ENCODE results near the gene MAG.

MAG gene

DNA sequence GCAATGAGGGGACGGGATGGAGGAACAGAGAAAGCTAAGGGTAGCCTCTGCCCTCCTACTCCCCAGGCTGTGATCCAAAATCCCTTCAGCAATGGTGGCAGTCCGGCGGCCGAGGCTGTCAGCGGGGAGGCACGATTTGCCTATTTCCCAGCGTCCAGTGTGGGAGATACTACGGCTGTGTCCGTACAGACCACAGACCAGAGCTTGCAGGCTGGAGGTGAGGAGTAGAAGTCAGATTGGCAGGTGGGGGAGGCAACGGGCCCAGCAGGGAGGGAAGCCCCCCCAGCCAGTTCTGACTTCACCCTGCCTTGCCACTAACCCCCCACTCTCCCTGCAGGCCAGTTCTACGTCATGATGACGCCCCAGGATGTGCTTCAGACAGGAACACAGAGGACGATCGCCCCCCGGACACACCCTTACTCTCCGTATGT, 21.6 kb upstream of the MAG start:
- Histone ChIP-seq H3K36me3 (ENCODE audit: control insufficient read depth in 2 of 2, insufficient read depth in 1 of 2, low read length in 2 of 2) (peaks cover 62 to 68% of the 10 kb centered on the region in 2 experiments), H3K4me1 (ENCODE audit: control insufficient read depth, insufficient read depth, low read length) (peaks cover 20% of the 10 kb centered on the region), H3K4me3 (ENCODE audit: low read depth, low read length) (no peak overlapping the region), H3K9me3 (ENCODE audit: control insufficient read depth, insufficient read depth, low read depth, low read length) (no peaks in the 10 kb centered on the region), H3K27ac (ENCODE audit: extremely low read depth, low read depth, low read length) (peak overlapping the region; percentile 100; the same call in 1 of the 2 replicates)
- TF ChIP-seq ZNF707 (tag by site-specific recombination; IDR thresholded peaks at IDR 0.05) (no peak), KLF16 (tag by site-specific recombination; IDR thresholded peaks at IDR 0.05) (no peak), ZNF426 (tag by site-specific recombination; IDR thresholded peaks at IDR 0.05) (no peak), ZBTB17 (tag by site-specific recombination; IDR thresholded peaks at IDR 0.05) (0 out of 2 replicates have a peak, but pooled peaks have one; percentile 6), ZNF529 (tag by site-specific recombination; IDR thresholded peaks at IDR 0.05; ENCODE audit: insufficient replicate concordance) (no peak)
- CTCF ChIA-PET = interaction anchor here (0.7 to 2.5 kb wide), 20 partner anchors 10 to 337 kb away, joined by 3 to 21 read pairs (median 4); partner anchors contain the start of gene HAMP
- POLR2A ChIA-PET = interaction anchor here (1.4 to 2.5 kb wide), 3 partner anchors 10 to 129 kb away, joined by 3 to 17 read pairs (median 3); no protein-coding TSS in a partner anchor

- TF ChIP-seq ZBTB20 (tag by site-specific recombination; IDR thresholded peaks at IDR 0.05) (no peak), KLF9 (tag by site-specific recombination; IDR thresholded peaks at IDR 0.05; ENCODE audit: low read depth) (no peak), ZNF37A (tag by site-specific recombination; IDR thresholded peaks at IDR 0.05) (no peak), FEZF1 (tag by site-specific recombination; IDR thresholded peaks at IDR 0.05) (no peak), ZNF221 (tag by site-specific recombination; IDR thresholded peaks at IDR 0.05; ENCODE audit: borderline replicate concordance) (no peak), HOXD13 (CRISPR knock-in tag; IDR thresholded peaks at IDR 0.05; ENCODE audit: borderline replicate concordance) (no peak), ZNF555 (tag by site-specific recombination; conservative IDR thresholded peaks at IDR 0.05) (no peak), ZFP41 (tag by site-specific recombination; IDR thresholded peaks at IDR 0.05; ENCODE audit: borderline replicate concordance) (no peak), ZNF473 (tag by site-specific recombination; IDR thresholded peaks at IDR 0.05) (no peak), ZNF785 (tag by site-specific recombination; IDR thresholded peaks at IDR 0.05) (no peak), ZIC2 (tag by site-specific recombination; IDR thresholded peaks at IDR 0.05) (no peak)
- TF ChIP-seq, protein P1, sequence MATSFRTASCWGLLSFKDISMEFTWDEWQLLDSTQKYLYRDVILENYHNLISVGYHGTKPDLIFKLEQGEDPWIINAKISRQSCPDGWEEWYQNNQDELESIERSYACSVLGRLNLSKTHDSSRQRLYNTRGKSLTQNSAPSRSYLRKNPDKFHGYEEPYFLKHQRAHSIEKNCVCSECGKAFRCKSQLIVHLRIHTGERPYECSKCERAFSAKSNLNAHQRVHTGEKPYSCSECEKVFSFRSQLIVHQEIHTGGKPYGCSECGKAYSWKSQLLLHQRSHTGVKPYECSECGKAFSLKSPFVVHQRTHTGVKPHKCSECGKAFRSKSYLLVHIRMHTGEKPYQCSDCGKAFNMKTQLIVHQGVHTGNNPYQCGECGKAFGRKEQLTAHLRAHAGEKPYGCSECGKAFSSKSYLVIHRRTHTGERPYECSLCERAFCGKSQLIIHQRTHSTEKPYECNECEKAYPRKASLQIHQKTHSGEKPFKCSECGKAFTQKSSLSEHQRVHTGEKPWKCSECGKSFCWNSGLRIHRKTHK (tag by site-specific recombination; IDR thresholded peaks at IDR 0.05) = no peak
- TF ChIP-seq, protein P2, sequence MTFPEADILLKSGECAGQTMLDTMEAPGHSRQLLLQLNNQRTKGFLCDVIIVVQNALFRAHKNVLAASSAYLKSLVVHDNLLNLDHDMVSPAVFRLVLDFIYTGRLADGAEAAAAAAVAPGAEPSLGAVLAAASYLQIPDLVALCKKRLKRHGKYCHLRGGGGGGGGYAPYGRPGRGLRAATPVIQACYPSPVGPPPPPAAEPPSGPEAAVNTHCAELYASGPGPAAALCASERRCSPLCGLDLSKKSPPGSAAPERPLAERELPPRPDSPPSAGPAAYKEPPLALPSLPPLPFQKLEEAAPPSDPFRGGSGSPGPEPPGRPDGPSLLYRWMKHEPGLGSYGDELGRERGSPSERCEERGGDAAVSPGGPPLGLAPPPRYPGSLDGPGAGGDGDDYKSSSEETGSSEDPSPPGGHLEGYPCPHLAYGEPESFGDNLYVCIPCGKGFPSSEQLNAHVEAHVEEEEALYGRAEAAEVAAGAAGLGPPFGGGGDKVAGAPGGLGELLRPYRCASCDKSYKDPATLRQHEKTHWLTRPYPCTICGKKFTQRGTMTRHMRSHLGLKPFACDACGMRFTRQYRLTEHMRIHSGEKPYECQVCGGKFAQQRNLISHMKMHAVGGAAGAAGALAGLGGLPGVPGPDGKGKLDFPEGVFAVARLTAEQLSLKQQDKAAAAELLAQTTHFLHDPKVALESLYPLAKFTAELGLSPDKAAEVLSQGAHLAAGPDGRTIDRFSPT (tag by site-specific recombination; IDR thresholded peaks at IDR 0.05) = no peak
- Histone ChIP-seq H3K4me3 (ENCODE audit: low read depth, low read length) (no peak overlapping the region), H3K36me3 (ENCODE audit: control insufficient read depth in 2 of 2, insufficient read depth in 1 of 2, low read length in 2 of 2) (peaks cover 64 to 68% of the 10 kb centered on the region in 2 experiments), H3K27ac (ENCODE audit: extremely low read depth, low read depth, low read length) (no peak overlapping the region), H3K9me3 (ENCODE audit: control insufficient read depth, insufficient read depth, low read depth, low read length) (no peaks in the 10 kb centered on the region), H3K4me1 (ENCODE audit: control insufficient read depth, insufficient read depth, low read length) (peaks cover 14% of the 10 kb centered on the region)
- POLR2A ChIA-PET = no interaction called here
- CTCF ChIA-PET = interaction anchor here (0.7 to 1.6 kb wide), 4 partner anchors 24 to 224 kb away, joined by 3 to 8 read pairs (median 6); no protein-coding TSS in a partner anchor
Observed at GRCh38 chr19:35271546-35271945, 20.4 kb upstream of the MAG start.

GRCh38 chr19:35272122-35272719, 19.7 kb upstream of the MAG start:
- H3K27ac ChIP-seq (ENCODE audit: extremely low read depth, low read depth, low read length) = peak overlapping the region; percentile 22; the same call in 1 of the 2 replicates
- ChIA-PET CTCF (interaction anchor here (0.7 to 1.5 kb wide), 4 partner anchors 35 to 223 kb away, joined by 3 to 8 read pairs (median 6); no protein-coding TSS in a partner anchor), POLR2A (interaction anchor here (0.6 kb wide), 1 partner anchor 9 kb away, joined by 3 read pairs; no protein-coding TSS in a partner anchor)
- peaks cover 66 to 73% of the 10 kb centered on the region in 2 experiments for H3K36me3 ChIP-seq (ENCODE audit: control insufficient read depth in 2 of 2, insufficient read depth in 1 of 2, low read length in 2 of 2)
- peaks cover 7% of the 10 kb centered on the region for H3K4me1 ChIP-seq (ENCODE audit: control insufficient read depth, insufficient read depth, low read length)
- H3K4me3 ChIP-seq (ENCODE audit: low read depth, low read length) = no peak overlapping the region
- TF ChIP-seq HOXD13 (CRISPR knock-in tag; IDR thresholded peaks at IDR 0.05; ENCODE audit: borderline replicate concordance) (peak; percentile 42; the same call in 1 of the 2 replicates), TCF7L2 (IDR thresholded peaks at IDR 0.05; ENCODE audit: borderline replicate concordance, low read depth, low read length) (no peak)
- no peaks in the 10 kb centered on the region for H3K9me3 ChIP-seq (ENCODE audit: control insufficient read depth, insufficient read depth, low read depth, low read length)
